Esophagus muscularis mucosa (tissue), 4 donors: ENCODE results near the gene LUC7L2.

Experiments
- CTCF ChIP-seq, 3 experiments: fragments of 200-600 bp in 2 of 3; fragments of 450-650 bp in 1 of 3; sonication (generic) in 2 of 3; IDR thresholded peaks; one replicate each; pipeline ENCODE4 v1.5.1; 2017 to 2019; ENCODE audit warnings: antibody characterized with exemption in 3 of 3, mild to moderate bottlenecking in 2 of 3, moderate library complexity in 1 of 3
- EP300 ChIP-seq: sonication (generic); formaldehyde crosslinking; IDR thresholded peaks from one replicate; pipeline ENCODE4 v1.6.1; 2017; ENCODE audit warnings: antibody characterized with exemption
- POLR2A ChIP-seq: fragments of 450-650 bp; IDR thresholded peaks from one replicate; pipeline ENCODE4 v1.6.1; 2017; ENCODE audit warnings: antibody characterized with exemption, moderate library complexity, mild to moderate bottlenecking, low read depth
- POLR2AphosphoS5 ChIP-seq, 2 donors: sonication (generic); formaldehyde crosslinking; IDR thresholded peaks; one replicate each; pipeline ENCODE4 v1.6.1; 2017; ENCODE audit warnings: antibody characterized with exemption in 2 of 2

GRCh38 chr7:139427788-139428187, 68.1 kb downstream of the LUC7L2 start:
- TF ChIP-seq POLR2A (no peak), POLR2AphosphoS5 (IDR thresholded peaks at IDR 0.05) (no peak), CTCF (IDR thresholded peaks at IDR 0.05) (no peak), EP300 (no peak)
